Glomerular endothelial cell (primary cell): ENCODE measurements around the gene SYT8. TPM values are rescaled to one million over a fixed set of nuclear protein-coding genes. Genes with fewer than 3 reads are reported as not detected.

Experiments
- DNase-seq: peaks from one replicate; pipeline ENCODE4 v3.0.0-alpha.2; 2011; ENCODE audit warnings: low read depth, low spot score; ENCODE audit errors: extremely low read depth
- total RNA-seq: library from RNA; depleted of rRNA; stranded (reverse); fragments of >200 nt; gene quantifications from 2 replicates; pipeline ENCODE4 v1.2.3, GENCODE V29; 2015

Gene SYT8
- total RNA-seq, 1 donor from 2014 or later, result not detected

DNA sequence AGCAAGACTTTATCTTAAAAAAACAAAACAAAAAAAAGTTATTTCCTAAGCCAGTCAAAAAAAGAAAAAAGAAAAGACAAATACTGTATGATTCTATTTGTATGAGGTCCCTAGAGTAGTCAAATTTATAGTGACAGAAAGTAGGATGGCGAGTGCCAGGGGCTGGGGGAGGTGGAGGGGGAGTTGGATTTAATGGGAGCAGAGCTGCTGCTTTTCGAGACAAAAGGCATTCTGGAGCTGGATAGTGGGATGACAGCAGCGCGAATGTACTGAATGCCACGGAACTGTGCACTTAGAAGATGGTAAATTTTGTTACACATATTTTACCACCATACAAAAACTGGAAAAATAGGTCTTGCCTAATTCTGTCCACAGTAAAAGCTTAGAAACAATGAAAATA lies 17.8 kb upstream of the SYT8 start:
- DNase-seq, result no peak

DNA sequence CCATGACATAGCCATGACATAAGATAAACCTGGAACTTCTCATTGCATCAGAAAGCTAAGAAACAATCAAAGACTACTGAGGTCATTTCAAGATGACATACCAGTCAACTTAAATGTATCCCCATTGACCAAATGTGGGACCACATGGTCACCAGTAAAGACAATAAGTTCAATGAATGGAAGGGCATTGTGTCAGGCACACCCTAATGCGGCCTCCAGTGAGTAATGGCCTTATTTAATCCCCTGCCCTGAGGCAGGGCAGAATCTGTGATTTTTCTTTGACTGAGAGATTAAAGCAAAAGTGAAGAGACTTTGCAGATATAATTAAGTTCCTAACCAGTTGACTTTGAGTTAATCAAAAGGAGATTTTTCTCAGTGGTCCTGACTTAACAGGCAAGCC lies 17.3 kb upstream of the SYT8 start:
- no peak for DNase-seq

DNA sequence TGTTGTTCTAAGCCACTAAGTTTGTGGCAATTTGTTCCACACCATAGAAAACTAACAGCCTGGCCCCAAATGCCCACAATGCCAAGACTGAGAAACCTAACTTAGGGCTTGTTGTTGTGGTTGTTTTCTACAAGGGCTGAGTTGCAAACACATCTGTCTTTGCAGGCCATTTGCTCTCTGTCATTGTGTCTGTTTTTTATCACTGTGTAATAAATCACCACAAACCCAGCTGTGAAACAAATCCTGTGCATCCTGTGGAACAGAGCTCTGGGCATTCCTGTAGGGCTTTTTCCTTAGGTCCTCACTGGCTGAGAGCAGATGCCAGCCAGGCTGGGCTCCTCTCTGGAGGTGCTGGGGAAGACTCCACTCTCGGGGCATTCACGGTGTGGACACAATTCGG lies 15.7 kb upstream of the SYT8 start:
- DNase-seq, result no peak

DNA sequence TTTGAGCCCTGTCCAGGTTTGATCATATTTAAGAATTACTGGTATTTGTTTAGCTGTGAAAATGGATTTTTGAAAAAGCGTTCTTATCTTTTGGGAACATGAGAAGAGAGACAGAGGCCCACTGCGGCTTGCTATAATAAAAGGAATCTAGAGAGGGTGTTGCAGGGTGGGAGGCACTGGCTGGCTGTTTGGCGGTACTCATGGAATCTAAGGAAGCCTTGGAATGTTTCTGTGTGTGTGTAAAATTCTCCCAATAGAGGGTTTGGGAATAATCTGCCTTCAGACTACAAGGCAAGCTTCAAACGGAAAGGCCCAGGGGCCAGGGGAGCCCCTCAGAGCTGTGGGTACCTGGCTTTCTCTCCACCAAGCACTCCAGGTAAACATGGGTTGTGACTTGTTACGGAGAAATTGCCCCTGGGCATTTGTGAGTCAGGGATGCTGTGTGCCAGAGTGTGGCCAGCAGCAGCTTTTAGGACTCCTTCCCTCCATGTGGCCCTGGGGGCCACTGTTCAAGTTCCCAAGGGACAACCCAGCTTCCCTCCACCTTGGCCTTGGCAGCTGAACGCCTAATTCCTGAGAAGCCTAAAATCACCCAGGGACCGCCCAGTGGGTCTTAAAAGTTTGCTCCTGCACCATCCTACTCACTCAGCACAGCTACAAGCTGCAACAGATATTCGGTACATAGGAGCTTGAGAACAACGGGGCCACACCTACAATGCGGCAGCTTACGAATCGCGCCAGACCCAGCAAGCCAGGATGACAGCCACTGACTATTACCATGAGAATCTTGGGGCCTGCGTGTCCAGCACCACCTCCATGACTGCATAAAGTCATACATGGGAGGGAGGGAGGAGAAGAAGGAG lies 14.1 kb upstream of the SYT8 start:
- no peak for DNase-seq

DNA sequence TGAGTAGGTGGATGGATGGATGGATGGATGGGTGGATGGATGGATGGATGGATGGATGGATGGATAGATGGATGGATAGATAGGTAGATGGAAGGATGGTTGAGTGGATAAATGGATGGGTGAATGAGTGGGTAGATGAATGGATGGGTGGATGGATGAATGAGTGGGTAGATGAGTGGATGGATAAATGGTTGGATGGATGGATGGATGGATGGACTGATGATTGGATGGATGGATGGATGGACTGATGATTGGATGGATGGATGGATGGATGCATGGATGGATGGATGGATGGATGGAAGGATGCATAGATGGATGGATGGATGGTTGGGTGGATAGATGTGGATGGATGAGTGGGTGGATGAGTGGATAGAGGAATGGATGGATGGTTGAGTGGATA lies 13.2 kb upstream of the SYT8 start:
- DNase-seq, result no peak

DNA sequence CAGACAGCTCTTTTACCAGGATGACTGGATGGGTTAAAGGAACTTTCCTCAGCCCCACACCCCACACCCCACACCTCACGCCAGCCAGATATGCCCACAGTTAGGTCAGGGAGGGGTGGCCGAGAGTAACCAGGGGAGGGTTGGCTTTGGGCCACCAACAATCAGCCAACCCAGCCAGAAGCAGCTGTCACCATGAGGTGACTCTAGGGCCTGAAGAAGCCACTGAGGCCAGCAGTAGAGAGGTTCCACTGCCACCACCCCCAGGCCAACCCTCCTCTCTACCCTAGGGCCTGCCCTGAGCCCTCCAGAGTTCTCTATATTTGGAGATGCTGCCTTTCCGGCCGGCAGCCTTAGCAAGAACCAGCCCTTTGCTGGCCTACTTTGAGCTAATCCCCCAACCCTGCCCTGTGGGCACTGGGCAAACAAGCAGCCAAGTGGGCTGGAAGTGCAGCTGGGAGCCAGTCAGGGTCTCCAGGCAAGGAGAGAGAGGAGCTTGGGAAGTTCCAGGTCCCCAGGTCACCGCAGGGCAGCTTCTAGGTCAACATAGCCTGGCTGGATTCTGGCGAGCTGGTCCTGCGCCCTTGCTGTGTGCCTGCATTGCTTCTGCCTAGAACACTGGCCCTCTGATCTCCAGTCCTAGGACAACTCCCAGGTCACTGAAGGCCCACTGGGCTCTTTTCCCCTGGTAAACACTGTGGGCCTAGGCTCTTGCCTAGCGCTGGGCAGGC lies 12.0 kb upstream of the SYT8 start:
- DNase-seq, result no peak

DNA sequence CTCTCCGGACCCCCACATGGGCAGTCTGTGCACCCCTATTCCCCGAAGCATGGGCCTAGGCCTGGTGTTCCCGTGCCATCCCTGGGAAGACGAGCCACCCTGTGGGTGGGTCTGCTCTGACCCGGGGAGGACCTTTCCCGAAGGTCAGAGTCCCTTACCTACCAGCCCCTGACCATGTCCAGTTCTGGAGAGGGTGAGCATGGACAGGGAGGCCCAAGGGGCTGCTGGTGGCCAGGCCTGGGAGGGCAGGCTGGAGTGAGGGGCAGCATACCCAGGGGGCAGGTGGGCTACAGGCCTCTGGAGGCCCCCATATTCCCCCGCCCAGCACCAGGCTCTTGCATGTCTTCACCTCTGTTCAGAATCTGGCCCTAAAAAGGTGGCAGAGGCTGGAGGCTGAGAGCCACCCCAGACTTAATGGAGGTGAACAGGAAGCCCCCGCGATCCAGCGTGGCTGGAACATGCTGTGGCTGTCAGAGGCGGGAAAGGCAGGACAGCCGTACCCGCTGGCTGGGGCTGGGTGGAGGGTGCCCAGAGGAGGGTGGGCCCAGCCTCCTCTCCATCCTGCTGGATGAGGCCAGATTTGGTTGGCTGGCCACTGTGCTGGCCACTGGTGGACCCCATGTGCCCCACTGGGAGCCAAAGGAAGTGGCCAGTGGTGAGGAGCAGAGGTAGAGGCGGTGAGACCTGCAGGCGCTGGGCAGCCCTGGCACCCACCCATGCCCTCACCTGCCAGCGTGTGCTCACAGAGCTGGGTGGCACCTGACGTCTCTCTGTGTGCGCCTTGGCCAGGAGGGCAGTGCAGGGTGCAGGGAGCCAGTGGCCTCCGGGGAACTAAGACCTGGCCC lies 11.2 kb upstream of the SYT8 start:
- no peak for DNase-seq

DNA sequence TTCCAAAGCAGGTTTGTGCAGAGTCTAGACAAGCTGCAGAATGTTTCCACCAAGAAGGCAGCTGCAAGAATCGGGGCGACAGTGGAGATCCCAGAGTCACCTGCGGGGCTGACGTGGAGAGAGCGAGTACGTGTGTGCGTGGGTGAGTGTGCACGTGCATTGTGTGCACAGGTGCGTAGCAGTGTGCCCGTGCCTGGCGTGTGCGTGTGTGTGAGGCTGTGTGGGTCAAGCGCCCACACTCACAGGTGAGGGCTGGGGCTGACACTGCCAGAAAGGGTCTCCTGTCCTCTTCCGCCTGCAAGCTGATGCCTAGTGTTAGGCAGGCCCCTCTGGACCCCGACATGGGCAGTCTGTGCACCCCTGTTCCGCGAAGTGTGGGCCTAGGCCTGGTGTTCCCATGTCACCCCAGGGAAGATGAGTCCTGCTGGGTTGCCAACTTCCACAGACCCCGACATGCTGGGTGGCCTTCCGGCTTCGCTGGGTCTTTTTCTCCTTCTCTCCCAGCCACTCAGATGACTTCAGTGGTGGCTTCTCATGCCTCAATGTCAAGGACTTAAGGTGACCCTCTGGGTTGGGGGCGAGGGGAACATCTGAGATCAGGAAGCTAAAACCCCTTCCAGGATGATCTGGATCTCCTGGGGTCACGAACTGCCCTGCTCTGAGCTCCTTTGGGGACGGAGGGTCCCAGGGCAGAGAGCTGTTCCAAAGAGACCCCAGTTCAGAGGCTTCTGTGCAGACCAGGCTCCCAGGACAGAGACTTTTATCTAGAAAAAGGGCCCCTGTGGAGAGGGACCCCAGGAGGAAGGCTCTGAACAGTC lies 10.4 kb upstream of the SYT8 start:
- DNase-seq, result no peak

DNA sequence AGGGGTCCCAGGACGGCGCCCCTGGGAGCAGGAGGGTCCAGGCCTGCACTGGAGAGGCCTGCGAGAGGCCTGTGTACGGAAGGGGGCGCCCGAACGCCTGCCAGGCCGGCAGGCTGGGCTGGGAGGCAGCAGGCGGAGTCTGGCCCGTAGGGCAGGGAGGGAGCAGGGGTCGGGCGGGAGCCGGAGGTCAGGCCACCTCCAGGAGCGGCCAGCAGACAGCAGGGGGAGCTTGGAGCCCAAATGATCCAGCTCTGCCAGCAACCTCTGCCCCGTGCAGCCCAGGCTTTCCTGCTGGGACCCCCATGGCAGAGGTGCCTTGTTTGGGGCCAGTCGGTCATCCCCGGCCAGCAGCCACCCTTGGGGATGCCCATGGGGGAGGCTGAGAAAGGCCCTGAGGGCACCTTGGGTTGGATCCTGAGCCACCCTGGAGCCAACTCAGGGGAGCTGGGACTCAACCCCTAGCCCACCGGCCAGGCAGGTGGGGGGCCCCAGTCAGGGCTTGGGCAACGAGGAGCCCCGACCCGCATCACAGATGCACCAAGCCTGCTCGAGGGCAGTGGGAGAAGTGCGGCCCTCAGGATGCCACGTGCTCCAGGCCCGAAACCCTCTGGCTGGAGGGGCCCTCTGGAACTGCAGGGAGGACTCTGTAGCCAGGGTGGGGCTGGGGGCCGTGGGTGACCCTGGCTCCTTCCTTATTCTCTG lies 9.6 kb upstream of the SYT8 start:
- no peak for DNase-seq

DNA sequence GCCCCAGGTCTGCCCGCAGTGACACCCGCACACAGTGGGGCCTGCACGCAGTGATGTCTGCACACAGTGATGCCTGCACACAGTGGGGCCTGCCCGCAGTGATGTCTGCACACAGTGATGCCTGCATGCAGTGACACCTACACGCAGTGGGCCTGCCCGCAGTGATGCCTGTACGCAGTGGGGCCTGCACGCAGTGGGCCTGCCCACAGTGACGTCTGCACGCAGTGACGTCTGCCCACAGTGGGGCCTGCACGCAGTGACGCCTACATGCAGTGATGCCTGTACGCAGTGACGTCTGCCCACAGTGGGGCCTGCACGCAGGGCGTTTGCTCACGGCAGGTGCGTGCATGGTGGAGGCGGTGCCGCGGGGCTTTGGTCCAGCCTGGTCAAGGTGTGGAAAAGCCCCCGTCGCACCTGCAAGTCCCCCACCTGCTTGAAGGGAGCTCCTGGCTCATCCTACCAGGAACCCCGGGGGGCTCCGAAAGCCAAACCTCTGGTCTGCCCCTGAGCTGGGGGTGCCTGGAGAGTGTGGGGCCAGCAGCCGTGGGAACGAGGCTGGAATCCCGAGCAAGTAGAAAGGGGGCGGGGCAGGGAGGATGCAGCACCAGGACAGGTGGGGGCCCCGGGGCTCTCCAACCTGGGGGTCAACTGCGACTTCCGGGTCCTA lies 8.9 kb upstream of the SYT8 start:
- no peak for DNase-seq

DNA sequence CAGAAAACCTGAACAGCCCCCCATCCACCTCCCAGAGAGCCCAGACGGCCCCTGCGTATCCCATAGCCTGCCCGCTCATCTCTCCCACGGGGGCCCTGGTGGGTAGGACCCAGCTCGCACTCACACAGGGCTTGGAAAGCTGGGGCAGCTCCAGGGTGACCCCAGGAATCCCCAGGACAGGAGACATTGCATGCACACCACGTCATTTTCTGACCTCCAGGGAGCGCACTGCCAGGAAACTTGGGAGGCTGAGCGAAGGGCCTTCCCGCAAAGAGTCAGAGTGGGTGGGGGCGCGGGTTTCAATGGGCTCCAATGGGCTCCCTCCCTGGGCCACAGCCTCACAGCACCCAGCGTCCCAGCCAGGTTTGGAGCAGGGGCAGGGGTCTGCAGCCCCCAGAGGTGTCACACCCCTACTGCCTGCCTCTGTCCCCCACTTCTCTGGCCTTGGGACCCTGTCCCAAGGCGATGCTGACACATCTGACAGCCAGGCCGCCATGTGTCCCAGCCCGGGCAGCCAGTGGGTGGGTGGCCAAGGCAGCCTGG lies 8.2 kb upstream of the SYT8 start:
- DNase-seq, result no peak

DNA sequence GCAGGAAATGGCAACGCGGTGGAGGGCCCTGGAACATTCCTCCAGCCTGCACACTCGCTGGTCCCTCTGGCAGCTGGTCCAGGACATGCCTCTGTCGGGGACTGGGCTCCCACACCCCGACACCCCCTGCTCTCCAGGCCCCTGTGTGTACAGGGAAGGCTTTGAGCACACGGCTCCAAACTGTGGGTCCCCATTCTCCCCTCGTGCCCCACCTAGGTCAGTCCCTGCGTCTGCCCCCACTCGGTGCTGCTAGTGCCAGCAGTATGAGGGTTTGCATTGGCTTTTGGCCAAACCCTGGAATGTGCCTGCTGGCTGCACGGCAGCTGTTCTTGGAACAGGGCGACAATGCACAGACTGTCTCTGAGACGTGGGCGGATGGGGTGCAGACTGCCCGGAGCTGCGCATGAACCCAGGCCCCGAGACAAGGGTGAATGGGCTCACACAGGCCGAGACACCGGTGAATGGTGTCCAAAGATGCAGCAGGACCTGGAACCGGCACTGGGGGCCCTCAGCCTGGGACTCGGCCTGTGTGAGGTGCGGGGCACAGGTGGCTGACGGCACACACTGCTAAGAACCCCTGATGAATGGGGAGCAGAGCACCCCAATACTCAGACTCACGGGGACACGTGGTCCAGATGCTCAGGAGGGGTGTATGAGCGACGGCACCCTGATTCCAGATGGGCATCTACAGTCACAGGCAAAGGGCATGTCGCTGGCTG lies 7.5 kb upstream of the SYT8 start:
- peak; percentile 2 for DNase-seq

DNA sequence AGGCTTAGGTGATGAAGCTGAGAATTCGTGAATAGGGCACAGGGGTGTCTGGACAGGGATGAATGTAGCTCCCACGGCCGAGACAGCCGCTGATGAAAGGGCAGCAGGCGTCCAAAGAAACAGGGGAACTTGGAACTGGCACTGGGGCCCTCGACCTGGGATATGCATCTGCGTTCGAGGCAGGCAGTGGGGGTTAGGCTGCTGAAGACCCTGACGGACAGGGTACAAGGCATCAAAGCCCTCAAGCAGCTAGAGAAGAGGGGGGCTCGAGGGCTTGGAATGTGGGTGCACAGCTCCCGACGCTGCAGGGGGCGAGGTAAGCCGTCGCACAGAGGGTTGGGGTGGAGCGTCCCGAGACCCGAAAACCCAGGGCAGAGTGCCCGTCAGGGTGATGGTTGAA lies 6.9 kb upstream of the SYT8 start:
- DNase-seq, result no peak

DNA sequence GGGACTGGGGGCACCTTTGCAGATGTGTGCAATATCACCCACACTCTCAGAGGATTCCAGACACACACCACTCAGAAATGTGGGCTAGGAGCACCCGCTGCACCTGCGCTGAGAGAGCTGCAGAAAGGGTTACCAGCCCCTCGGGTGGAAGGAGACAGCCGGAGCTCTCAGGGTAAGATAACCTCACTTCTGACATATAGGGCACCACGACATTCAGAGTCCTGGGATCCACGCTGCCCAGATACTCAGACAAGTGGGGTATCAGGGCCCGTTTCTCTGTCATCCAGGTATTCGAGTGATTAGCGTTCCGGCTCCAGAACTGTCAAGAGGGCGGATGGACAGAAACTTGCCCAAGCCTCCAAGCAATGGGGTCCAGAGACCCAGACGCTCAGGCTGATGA lies 6.2 kb upstream of the SYT8 start:
- DNase-seq, result no peak

DNA sequence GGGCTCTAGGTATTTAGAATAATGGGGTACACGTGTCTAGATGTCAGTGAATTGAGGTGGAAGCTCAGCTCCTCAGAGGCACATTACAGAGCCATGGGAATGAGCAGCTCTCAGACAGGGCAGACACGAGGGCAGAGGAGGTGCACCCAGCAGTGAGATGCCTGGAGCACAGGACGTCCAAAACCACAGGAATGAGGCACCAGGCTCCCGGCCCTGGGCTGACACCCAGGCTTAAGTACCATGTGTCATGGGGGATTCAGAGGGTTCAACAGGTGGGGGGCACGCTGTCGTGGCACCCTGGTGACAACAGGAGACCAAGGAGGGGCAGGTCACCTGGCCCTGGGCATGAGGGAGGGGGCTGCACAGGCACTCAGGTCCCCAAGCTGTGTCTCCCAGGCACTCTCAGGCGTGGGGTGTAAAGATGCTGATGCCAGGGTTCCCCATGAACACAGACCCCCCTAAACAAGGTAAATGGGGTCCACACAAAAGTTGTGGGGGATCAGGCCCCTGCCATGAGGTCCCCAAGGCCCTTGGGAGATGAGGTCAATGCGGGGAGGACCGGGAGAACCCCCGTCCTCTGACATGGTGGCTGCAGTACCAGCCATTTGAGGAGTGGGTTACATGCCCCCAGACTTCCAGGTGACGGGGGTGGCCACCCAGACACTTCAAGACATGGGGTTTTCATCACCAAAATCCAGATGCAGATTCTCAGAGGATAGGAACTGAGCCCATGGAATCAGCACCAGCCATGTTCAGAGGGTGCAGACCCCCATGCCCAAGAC lies 5.6 kb upstream of the SYT8 start:
- no peak for DNase-seq

DNA sequence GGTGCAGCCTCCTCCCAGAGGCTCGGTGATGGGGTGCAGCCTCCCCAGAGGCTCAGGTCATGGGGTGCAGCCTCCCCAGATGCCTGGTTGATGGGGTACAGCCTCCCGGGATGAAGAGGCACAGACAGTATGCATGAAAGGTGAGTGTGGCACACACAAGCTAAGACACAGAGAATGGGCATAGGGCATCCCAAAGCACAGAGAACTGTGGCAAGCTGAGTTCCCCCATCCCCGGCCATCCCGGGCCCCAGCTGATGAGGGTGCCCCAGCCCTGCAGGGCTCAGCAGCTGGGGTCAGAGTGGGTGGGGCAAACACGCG lies 4.8 kb upstream of the SYT8 start:
- no peak for DNase-seq

DNA sequence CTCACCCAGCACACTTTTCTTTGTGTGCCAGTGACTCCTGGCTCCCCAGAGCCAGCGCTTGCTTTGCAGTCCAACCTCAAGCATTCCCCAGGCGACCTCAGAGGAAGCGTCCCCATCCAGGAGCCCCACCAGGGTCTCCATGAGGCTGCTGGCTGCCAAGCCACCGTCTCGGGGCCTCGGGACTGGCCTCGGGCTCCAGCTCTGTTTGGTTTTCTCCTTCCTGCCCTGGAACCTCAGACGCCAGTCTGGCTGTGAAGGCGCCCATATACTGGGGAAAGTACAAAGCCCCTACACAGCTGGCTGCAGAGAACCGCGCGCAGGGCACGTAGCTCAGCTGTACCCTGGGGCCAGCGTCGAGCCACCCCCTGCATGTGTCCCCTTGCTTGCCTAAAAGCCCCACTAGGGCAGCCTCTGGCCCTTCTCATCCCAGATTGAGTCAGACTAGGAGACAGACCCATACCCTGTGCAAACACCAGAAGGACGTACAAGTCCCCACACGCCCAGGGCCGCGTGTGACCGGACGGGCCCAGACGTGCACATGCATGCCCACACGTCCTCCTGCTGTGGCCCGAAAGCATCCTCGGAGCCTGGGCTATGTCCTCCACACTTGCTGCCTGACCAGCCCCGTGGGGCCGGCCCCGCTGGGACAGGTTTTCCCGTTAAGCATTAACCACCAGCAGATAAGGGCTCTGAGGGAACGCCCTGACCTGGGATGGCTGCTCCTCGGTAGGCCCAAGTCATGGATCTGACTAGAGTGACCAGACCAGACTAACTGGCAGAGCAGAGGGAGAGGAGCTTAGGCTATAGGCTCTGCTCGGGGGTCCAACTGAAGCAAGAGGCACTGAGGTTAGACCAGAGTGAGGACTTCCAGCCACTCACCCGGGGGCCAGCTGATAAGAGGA lies 4.2 kb upstream of the SYT8 start:
- DNase-seq, result no peak
